EH (cell line): Measurements from ENCODE around the gene SF1.
A peak's percentile ranks its signal among the peaks of the same experiment; 100 is the strongest.

Experiments used
- DNase-seq: peaks from one replicate; pipeline ENCODE4 v3.0.0-alpha.2; 2015; ENCODE audit warnings: low read depth

SF1 gene

DNA sequence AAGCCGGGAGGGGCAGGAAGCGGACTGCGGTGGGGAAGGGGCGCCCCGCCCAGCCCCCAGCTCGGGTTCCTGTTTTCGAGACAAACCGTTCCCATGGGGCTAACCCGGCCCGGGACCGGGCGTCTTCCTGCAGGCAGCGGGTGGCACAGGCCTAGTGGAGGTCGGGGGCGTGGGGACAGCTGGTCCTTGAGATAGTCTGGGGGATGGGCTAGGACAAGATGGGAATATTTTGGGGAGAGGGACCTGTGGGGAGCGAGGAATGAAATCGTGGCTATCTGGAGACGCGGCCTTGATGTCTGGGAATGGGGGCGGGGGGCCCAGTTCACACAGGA lies 33.2 kb downstream of the SF1 start:
- DNase-seq: no peak

DNA sequence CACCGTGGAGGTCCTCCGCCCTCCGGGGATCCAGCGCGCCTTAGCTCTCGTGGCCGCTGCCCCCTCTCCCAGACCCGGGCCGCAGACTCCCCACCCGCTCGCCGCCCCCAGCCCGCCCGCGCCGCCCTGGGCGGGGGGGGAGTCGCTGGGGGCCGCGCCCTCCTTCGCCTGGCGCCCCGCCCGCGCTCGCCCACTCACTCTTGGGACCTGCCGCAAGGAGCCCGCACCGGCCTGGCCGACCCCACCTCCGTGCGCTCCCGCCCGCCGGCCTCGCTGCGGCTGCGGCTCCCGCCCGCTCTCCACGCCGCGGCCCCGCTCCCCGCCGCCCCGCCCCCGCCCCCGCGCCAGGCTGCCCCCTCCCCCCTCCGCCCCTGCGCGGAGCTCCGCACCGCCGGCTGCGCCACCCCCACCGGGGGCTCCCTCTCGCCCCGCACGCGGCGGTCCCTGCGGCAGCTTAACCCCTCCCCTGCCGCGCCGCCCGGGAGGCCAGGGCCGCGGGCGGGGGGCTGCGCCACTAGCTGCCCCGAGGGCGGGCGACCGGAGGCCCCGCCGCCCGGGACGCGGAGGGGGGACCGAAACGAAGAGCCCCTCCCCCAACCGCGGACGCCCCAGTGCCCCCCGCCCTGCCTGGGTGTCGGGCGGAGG lies 33.7 kb downstream of the SF1 start:
- DNase-seq: no peak

DNA sequence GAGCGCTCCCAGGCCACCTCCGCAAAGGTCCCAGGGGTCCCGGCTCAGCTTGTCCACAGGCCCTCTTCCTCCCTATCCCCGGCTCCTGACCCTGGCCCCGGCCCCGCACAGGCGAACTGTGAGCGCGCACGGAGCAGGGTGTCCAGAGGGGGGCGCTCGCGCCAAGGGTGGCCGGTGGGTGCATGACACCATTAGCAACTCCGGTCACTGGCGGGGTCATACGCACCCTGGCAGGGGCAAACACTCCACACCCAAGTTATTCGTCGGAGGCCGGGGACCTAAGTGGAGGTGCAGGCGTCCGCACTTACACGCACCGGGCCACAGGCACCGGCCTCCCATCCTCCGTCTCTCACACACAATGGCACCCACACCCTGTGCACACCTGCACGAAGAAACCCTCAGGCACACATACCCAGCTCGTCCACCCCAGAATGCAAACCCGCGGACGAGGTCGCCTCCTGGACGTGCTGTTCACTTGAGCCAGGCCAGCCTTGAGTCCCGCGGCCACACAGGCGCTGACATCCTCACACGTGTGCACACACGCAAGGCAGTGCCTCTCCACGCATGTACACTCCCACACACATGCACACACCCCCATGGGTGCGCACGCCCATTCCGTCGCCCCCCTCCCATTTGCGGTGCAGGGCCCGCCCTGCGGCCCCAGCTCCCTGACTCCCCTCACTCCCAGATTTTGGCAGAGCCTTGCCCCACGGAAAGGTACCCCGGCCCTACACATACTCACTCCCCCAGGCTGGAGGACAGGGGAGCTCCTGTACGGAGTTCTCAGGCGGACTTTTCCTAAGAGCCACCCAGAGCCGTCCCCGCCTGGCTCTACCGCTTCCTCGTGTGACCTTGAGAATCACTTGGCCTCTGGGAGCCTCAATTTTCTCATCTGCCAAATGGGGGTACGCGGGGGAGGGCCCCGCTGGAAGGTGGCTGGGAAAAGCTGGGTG lies 34.5 kb downstream of the SF1 start, which contains the start of gene RASGRP2:
Gene RASGRP2, minus strand, starts transcription at position 552 of the 953 bp plus-strand sequence. CDS start 1,276 bp downstream, outside the sequence.
- peak; percentile 40 for DNase-seq

DNA sequence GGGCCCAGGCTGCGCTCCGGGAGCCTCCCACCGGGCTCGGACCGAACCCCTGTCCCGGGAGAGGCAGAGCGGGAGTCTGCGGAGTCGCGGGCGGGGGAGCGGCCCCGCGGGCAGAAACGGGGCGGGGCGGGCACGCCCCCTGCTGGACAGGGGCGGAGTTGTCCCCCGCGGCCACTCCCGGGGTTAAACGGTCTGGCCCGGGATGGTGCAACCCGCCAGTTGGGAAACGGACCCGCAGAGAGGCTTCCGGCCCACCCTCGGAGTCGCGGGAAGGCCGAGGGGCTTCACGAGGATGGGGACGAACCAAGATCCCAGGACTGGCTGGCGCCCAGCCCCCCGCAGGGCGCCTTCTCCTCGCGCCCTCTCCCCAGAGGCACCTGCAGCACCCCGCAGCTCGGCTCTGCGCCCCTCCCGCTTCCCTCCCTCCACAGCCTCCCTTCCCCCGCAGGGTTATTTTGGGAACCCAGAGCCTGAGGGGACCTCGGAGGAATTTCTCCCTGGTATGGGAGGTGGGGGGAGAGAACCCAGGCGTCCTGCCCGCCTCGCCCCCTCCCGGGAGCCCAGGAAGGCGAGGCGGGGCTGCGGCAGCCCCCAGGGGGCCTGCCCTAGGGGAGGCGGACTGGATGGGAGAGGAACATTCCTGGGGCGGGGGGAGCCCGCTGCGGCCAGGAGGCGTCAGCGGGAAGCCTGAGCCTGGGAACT lies 35.3 kb downstream of the SF1 start:
- DNase-seq: peak; percentile 52

DNA sequence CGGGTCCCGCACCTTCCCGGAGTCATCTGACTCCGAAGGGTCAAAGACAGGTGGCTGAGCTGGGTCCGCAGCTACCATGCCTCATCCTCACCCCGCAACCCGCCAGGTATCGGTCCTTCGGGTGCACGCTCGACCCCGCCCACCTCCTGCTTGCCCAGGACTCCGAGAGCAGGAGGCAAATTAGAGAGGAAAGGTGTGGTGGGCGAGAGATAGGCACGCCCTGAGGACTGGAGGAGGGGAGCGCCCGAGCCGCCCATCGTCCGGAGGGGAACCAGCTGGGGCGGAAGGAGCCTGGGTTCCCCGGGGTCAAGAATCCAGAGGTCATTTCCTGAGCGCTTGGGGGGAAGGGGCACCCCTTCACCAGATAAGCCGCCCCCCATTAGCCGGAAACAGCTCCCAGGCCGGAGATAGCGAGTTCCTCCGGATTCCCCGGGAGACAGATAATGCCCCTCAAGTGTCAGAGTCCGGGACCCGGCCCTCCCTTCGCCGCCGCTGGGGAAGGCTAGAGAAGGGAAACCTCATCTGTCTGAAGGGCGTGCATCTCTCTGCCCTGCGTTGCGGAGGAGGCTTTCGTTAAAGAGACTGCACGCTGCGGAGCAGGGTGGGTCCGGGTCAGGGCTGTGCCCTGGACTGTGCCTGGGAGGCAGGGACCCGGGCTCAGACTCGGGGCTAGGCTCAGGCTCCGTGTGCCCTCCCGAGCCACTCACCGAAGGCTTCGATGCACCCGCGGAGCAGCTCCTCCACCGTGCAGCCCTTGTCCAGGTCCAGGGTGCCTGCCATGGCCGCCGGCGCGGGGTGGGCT lies 36.1 kb downstream of the SF1 start:
- no peak for DNase-seq

DNA sequence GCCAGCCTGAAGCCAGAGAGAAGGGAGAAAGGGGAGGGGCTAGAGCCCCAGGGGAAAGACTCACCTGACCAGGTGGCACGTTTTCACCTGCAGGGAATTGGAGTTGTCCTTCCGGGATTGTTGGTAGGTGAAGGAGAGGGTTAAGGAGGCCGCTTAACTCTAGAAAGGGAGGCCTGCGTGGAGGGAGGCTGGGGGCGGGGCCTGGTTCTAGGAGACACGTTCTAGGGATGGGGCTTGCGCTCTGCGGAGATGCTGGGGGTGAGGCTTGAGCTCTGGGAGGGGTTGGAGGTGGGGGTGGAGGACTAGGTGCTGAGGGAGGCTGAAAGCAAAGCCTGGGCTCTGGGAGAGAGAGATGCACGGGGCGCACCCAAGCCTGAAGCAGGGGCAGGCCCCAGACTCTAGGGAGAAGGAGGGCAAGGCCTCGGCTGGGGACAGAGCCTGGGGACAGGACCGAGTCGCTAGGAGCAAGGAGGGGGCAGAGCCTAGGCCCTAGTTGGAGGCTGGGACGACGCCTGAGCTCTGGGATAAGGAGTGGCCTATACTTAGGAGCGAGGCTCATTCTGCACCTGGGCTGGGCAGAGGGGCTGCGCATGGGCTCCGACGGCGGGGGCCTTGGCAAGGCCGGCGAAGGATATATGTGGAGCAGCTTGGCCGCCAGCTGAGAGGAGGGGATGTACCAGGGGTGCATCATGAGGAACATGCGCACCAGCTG lies 36.8 kb downstream of the SF1 start:
- DNase-seq: no peak

DNA sequence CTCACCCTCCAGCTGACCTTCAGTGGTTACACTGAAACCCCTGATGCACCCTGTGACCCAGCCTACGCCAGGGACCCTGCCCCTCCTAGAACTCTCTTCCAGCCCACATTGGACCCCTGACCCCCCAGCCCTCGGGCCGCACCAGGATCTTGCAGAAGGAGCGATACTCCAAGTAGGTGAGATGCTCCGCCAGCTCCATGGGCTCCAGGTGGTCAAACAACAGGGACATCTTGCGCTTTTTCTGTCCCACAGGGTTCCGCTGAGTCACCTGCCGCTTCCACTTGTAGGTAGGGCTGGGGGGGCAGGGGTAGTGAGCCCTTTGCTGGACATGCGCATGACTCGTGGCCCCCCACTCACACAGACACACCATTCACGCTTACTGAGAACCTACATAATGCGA lies 38.5 kb downstream of the SF1 start:
- no peak for DNase-seq

DNA sequence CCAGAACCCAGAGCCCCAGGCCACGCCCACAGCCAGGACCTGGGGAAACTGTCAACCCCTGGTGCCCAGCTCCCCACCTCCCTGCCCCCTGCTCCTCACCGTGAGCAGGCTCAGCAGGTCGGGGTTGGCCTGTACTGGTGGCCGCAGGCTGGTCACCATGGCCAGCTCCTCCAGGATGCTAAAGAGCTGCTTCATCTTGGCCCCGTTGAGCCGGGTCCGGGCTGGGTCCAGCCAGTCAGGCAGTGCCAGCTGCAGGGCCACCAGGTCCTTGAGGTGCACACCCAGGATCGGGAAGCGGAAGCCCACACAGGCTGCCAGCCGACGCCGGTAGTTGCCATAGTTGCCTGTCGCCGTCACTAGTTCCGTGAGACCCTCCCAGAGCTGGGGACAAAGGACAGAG lies 41.7 kb downstream of the SF1 start:
- no peak for DNase-seq

DNA sequence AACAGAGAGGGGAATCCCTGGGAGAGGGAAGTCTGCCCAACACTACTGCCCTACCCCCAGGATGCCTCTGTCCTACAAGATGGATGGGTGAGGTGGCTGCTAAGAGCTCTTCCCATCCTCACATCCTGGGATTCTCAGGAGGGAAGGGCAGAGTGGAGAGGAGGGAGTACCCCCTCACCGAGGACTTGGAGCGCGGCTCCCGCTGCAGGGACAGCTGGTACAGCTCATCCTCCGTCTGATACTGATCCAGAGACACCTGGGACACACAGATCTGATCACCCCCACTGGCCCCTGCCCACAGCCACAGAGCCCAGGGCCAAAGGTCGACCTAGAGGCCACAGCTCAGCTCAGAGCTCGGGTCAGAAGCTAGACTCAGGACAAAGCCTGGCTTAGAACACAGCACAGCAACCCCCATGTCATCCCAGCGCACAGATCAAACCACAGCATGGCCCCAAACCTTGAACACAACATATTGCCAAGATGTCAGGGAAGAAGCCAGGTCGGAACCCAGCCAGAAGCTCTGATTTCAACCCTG lies 42.5 kb downstream of the SF1 start:
- no peak for DNase-seq

DNA sequence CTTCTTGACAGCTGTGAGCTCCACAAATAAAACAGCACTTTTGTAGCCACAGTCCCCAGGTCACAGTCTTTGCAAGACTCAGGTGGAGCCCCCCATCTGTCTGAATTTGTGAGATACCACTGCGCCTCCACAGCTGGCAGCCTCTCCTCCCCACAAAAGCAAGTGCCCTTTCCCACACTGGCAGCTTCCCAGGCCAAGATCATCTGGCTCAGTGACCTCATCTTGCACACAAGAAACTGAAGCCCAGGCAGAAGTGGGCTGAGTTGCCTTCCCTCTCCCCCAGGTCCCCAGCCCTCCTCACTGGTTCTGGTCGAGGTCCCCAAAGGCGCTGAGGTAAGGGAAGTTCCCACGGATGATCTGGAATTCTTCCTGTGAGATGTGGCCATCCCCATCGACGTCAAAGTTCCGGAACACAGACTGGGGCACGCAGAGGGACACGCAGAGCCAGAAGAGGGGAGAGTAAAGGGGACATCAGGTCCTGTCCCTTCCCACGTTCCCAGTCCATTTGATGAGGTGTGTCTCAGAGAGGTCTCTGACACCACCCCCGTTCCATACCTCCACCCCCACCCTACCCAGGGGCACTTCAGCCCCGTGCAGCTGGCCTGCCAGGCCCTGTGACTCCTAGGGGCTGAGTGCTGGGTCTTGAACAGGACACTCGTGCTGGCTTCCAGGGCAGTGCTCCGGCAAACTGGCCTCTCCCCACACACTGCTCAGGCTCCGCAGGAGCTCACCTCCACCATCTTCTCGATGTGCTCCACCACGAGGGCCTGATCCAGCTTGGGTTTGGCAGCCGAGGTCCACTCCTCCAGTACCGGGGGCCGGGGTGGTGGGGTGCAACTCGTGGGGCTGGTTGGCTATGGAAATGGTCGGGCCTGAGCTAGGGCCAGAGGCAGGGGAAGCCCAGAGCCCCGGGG lies 43.3 kb downstream of the SF1 start:
- DNase-seq: no peak

DNA sequence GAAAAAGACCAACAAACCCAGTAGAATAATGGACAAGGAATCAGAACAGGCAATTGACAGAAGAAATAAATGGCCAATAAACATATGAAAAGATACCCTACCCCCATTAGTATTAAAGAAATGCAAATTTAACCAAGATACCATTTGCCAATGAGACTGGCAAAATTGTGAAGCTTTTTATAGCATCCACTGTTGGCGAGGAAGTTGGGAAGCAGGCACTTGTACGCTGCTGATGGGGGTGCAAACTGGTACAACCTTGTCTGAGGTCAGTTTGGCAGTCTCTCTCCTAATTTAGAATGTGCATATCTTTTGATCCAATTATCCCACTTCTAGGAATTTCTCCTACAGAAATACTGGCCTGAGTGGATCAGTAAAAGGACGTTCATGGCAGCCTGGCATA lies 46.7 kb downstream of the SF1 start:
- DNase-seq: no peak

DNA sequence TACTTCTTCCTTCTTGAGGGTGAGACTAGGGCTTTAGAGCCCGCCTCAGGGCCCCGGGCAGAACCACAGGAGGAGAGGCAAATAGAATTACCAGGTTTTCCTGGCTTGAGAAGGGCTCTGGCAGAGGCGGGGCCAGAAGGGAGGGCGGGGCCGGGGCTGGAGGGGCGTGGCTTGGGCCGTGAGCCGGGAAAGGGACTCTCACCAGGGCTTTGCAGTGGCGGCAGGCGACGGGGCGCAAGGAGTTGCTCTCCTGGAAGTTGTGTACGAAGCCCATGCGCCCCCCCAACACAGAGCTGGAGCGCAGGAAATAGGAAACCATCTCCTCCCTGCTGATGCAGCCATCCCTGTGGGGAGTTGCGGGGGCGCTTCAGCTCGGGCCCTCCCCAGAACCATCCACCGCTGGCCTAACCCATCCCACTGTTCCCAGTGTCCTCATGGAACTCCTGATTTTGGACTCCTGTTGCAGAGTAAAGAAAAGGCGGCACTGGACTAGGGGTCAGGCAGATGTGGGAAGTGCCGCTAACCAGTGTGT lies 48.4 kb downstream of the SF1 start:
- peak; percentile 19 for DNase-seq

GRCh38 chr11:64728757-64729365 lies 49.5 kb downstream of the SF1 start:
- no peak for DNase-seq

DNA sequence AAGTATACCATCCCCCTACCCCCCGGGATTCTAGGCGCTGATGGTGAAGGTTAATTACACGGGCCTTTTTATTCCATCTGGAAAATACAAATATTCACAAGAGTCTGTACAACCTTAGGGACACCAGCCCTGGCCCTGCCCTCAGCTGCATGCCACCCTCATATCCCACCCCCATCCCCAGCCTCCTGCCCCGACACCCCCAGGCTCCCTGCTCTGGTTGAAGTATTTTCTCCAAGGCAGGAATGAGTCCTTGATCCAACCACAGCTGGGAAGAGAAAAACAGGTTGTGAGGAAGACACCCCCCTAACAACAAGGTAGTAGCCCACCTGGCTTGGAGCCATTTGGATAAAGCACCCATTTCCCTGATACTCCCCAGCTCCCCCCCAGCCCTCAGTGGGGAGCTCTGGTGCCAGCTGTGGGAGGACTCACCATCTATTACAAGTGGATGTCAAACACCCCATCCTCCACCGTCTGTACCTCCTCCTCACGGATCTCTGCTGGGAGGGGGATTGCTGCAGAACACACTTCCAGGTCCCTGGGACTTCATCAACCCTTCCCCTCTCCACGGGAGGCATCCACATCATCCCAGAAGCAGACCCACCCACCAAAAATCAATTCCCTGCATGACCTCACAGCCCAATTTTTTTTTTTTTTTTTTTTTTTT lies 51.3 kb downstream of the SF1 start:
- DNase-seq: no peak

DNA sequence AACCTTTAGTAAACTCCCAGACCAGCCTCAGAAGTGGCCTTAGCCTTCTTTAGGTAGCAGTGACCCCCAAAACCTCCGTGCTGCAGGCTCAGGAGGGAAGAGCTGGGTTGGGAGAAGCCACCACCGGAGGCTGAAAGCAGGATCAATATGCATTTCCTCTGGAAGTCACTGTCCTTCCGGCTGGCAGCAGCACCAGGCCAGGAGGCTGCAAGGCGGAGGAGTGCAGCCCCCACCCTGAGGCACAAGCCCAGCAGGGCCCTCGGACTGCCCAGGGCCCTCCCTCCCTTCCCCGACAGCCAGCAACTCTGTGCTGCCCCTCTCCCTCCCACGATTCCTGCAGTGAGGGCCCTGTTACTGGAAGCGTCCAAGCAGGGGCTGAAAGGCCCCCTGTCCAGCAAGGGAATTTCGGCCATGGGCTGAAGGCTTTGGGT lies 52.1 kb downstream of the SF1 start:
- no peak for DNase-seq

DNA sequence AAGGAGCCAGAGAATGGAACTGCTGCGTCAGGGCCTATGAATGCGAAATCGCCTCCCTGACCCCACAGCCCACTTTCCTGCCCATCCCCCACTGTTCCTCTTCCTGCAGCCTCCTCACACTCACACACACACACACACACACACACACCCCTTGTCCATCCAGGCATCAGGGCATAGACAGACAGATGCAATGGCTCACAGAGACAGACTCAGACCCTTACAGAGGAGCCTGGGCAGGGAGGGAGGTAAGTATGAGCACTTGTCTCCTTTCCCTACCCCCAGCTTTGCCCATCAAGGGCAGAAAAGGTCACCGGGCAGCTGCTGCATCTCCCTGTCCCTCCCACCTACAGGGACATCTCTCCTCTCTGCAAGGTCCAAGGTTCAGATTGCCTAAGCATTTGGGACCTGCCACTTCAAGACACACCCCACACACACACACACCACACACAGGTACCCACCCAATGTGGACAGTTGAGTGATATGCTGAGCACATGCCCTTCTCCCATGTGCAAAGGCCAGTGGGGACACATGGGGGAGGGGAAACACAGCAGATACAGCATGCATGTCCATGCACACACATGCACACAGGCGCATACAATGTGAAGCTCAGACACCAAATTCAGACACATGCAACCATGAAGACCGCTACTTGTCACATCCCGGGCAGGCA lies 53.3 kb downstream of the SF1 start:
- no peak for DNase-seq

DNA sequence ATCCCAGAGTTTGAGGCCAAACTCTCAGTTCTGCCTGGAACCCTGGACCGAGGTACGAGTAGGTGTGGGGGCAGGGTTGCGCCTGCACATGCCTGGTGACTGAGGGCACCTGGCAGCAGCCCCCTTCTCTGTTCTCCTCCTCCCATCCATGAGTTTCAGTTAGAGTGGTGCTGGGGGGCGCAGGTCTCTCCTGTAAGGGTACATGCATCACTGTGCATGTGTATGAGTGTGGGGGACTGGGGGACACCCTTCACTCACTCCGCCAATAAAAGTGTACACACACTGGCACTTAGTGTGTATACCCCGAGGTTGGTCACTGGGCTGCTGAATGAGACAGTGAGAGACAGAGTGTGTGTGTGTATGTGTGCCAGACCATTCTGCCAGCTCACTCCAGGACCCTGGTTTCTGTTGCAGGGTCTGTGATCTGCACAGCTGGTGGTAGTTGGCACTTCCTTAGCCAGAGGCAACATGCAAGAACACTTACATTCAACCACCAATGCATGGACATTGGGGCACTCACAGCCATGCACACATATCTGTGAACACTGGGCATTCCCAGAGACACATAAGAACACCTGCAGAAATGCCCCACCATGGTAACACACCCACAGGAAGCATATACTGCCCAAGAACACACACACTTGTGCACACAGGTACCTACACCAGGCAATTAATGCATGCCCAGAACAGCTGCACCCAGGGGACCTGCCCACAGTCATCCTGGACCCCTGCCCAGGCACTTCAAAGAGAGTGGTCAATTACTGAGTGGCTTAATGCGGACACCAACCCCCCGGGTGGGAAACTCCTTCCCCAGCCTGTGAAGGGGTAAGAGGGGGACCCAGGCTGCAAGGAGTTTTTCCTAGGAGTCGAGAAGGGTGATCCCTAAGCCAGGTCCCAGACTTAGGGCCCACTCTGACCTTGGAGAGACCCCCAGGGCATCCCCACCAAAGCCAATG lies 54.2 kb downstream of the SF1 start:
- DNase-seq: no peak
